ENCODE measurements around the gene CSNK2B. TPM values are rescaled to one million over a fixed set of nuclear protein-coding genes. Genes with fewer than 3 reads are reported as not detected.

CSNK2B gene
- total and polyA plus RNA-seq, 11 donors = 111 to 323 (median 124) TPM

DNA sequence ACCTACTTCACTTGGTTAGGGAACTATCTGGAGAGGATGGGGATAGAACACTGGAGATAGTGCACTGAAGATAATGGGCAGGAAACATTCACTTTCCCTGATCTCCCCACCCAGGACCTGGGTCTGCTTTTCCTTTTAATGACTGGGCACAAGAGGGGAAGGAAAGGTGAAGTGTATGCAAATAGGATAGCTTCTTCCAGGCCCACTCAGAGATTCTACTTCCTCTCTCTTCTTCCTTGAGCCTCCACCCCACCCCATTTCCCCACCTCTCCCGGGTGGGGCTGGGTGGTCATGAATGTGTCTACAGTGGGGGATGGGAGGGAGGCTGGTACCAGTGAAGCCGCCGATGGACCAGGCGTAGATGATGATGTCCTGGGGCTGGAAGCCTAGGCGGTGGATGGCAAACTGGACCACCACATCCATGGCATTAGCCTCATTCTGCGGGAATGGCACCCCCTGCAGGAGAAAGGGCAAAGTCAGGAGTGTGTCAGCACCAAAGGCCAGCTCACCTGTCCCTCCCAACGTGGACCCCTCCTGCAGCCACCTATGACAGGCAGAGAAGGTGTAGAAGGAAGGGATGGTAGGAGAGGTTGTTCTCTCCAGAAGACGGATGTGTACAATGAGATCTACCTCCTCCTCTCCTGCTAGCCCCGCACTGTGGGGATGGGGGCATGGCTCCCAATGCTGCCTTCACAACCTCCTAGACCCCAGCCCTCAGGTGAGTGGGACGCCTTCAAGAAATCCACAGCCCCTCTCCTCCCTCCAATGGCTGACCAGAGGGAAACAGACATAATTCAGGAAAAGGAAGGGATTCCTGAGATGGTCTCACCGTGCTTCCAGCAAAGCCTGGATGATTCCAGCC is 23.6 kb downstream of the CSNK2B start:
- intact Hi-C loops (cut with DNase I) = loop anchor here in 4 of 10 donors (10.0 kb wide), 3 partner anchors 75 to 265 kb away; partner anchors contain the start of genes NELFE (in 3 of the 4), SKIC2 (in 3 of the 4), NEU1 (in 1 of the 4) and SAPCD1 (in 1 of the 4)
- Histone ChIP-seq H3K9me3 (no peaks in the 10 kb centered on the region), H3K4me3 (no peak overlapping the region), H3K27me3 (no peaks in the 10 kb centered on the region), H3K36me3 (peaks cover 0 to 96% (median 92%) of the 10 kb centered on the region in 9 donors), H3K4me1 (peaks cover 0 to 5% (median 0%) of the 10 kb centered on the region in 12 donors), H3K27ac (no peak overlapping the region)
- DNase-seq = peak in 1 of 5 donors; percentile 36
- TF ChIP-seq, protein P1, sequence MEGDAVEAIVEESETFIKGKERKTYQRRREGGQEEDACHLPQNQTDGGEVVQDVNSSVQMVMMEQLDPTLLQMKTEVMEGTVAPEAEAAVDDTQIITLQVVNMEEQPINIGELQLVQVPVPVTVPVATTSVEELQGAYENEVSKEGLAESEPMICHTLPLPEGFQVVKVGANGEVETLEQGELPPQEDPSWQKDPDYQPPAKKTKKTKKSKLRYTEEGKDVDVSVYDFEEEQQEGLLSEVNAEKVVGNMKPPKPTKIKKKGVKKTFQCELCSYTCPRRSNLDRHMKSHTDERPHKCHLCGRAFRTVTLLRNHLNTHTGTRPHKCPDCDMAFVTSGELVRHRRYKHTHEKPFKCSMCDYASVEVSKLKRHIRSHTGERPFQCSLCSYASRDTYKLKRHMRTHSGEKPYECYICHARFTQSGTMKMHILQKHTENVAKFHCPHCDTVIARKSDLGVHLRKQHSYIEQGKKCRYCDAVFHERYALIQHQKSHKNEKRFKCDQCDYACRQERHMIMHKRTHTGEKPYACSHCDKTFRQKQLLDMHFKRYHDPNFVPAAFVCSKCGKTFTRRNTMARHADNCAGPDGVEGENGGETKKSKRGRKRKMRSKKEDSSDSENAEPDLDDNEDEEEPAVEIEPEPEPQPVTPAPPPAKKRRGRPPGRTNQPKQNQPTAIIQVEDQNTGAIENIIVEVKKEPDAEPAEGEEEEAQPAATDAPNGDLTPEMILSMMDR (IDR thresholded peaks at IDR 0.05) = peak in 5 of 12 donors; percentile 9 to 39 (median 29)
- no peak for TF ChIP-seq POLR2A (IDR thresholded peaks at IDR 0.05)
- 76 to 83% (median 80%) methylated on average over 11 of the region's 11 CpGs for WGBS, 4 donors
- ATAC-seq = no peak

DNA sequence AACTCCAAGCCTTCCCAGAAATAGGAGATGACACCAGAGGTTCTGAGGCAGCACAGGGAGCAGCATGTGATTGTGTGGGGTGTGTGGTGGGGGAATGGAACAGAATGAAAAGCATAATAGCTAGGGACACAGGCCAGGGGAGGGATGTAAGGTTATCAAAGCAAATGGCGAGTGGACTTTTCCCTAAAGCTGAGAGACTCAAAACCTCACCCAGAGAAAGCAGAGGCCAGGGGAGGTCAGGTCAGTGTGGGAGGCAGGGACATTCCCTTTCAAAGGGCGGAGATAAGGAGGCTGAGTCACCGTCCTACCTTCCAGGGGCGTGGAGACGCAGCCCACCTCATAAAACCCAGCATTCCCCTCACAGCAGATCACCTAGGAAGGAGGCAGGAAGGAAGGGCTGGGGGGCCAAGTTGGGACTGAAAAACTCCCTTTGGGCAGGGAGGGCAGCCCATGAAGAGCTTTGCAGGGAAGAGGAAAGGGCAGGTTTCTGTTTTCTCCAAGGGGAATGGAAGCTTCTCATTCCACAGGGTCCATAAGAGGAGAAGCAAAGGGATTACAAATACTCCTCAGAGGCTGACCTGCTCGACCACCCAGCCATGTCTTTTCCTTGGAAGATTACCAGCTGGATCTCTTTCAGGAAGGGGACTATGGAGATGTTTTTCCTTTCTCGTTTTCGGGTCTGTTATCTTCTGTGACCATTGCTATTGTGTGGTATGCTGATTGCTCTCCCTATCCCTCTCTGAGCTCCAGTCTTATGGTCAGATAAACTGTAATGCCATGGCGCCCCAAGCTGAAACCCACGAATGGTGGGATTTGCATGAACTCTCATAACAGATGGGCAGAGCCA is 24.6 kb downstream of the CSNK2B start:
- 47 to 72% (median 57%) methylated on average over 9 to 10 of the region's 10 CpGs for WGBS, 4 donors
- ATAC-seq (peak in 2 of 4 donors; percentile 15 to 45), DNase-seq (peak in 1 of 5 donors; percentile 22)
- H3K36me3 ChIP-seq = peaks cover 0 to 100% (median 99%) of the 10 kb centered on the region in 9 donors
- H3K27me3 ChIP-seq = no peaks in the 10 kb centered on the region
- no peak for TF ChIP-seq POLR2A (IDR thresholded peaks at IDR 0.05)
- TF ChIP-seq, protein P1 (IDR thresholded peaks at IDR 0.05) = no peak
- no peaks in the 10 kb centered on the region for H3K9me3 ChIP-seq
- peaks cover 0 to 5% (median 0%) of the 10 kb centered on the region in 12 donors for H3K4me1 ChIP-seq
- intact Hi-C loops (cut with DNase I) = no loop called here
- no peak overlapping the region for H3K4me3 ChIP-seq
- H3K27ac ChIP-seq = no peak overlapping the region

DNA sequence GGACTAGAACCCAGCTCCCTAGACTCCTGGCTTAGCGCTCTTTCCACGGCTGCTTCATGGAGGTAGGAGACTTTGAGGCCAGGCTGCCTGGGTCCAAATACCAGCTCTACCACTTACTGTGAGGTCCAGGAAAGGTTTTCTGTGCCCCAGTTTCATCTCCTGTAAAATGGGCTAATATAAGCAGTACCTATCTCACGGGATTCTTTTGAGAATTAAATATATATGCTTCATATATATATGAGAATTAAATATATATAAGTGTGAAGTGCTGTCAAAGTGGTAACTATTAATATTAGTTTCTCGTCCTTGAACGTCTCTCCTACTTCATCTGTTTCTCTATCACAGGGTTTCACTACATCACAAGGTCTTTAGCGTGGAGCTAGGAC is 25.2 kb downstream of the CSNK2B start:
- Histone ChIP-seq H3K4me1 (peaks cover 0 to 5% (median 0%) of the 10 kb centered on the region in 12 donors), H3K27me3 (no peaks in the 10 kb centered on the region), H3K4me3 (no peak overlapping the region), H3K9me3 (no peaks in the 10 kb centered on the region), H3K36me3 (peaks cover 0 to 100% (median 100%) of the 10 kb centered on the region in 9 donors), H3K27ac (no peak overlapping the region)
- WGBS, 4 donors = 89 to 94% (median 90%) methylated on average over 6 of the region's 6 CpGs
- intact Hi-C loops (cut with DNase I) = no loop called here
- TF ChIP-seq, protein P1 (IDR thresholded peaks at IDR 0.05) = no peak
- TF ChIP-seq POLR2A (IDR thresholded peaks at IDR 0.05) = no peak
- ATAC-seq = no peak
- no peak for DNase-seq
